Measurements from ENCODE around the gene ZEB2. TPM values are rescaled to one million over a fixed set of nuclear protein-coding genes. Genes with fewer than 3 reads are reported as not detected.

The ZEB2 gene
- total and polyA plus RNA-seq, 2 of the 8 experiments (the other 6 are each of a cell fraction or from before 2014, with no cell fraction given) = 0.38 TPM; not detected in 1

- Histone ChIP-seq H3K23ac (ENCODE audit: insufficient read length) (no peak overlapping the region), H4K91ac (replicated peaks; ENCODE audit: insufficient read length, low read length) (no peak overlapping the region), H3K79me1 (ENCODE audit: low read depth, low read length) (no peaks in the 10 kb centered on the region), H2BK12ac (ENCODE audit: low read depth, low read length) (no peak overlapping the region), H3K4me2 (ENCODE audit: insufficient read depth in 1 of 2, low read depth in 2 of 2, low read length in 2 of 2) (no peak overlapping the region), H3K9ac (replicated peaks in 1 of 4; ENCODE audit: extremely low read depth in 1 of 4, low read depth in 3 of 4, low read length in 3 of 4) (no peak overlapping the region), H3K27me3 (replicated peaks in 1 of 4; ENCODE audit: control insufficient read depth in 3 of 4, extremely low read depth in 1 of 4, insufficient read depth in 3 of 4, low read length in 3 of 4) (peaks cover 0 to 2% (median 0%) of the 10 kb centered on the region in 4 experiments; a peak in 3 of 7 replicates), H4K8ac (ENCODE audit: extremely low read depth, insufficient read depth, low read length) (no peak overlapping the region), H2BK120ac (replicated peaks; ENCODE audit: low read depth, low read length) (no peak overlapping the region), H3K9me3 (ENCODE audit: insufficient read depth in 2 of 2, low read depth in 1 of 2, low read length in 1 of 2) (no peaks in the 10 kb centered on the region), H3K4me1 (replicated peaks in 1 of 4; ENCODE audit: control insufficient read depth in 3 of 4, insufficient read depth in 4 of 4, low read length in 3 of 4) (peaks cover 1 to 7% (median 5%) of the 10 kb centered on the region in 4 experiments; a peak in 5 of 7 replicates), H3K36me3 (ENCODE audit: control insufficient read depth in 2 of 4, insufficient read depth in 4 of 4, low read length in 3 of 4) (no peaks in the 10 kb centered on the region), H3K56ac (replicated peaks; ENCODE audit: insufficient read length, low read depth, low read length) (no peak overlapping the region), H2BK5ac (ENCODE audit: low read depth, low read length) (no peak overlapping the region), H2BK15ac (ENCODE audit: low read length) (no peak overlapping the region), H2AK5ac (ENCODE audit: low read depth, low read length) (no peak overlapping the region), H3K79me2 (ENCODE audit: control insufficient read depth in 1 of 2, insufficient read depth in 2 of 2, low read length in 2 of 2) (no peaks in the 10 kb centered on the region), H3K14ac (ENCODE audit: insufficient read length) (no peak overlapping the region), H3K27ac (ENCODE audit: low read depth, low read length) (no peak overlapping the region), H3K23me2 (ENCODE audit: low read depth, low read length) (no peaks in the 10 kb centered on the region), H4K5ac (ENCODE audit: insufficient read length, low read depth, low read length) (no peak overlapping the region), H2BK20ac (ENCODE audit: low read length) (no peak overlapping the region), H4K20me1 (replicated peaks in 1 of 2; ENCODE audit: control insufficient read depth in 1 of 2, insufficient read depth in 2 of 2, low read length in 2 of 2) (no peaks in the 10 kb centered on the region), H3K18ac (ENCODE audit: extremely low read depth, low read length) (no peak overlapping the region), H3K4ac (replicated peaks; ENCODE audit: insufficient read length, low read depth, low read length) (no peak overlapping the region), H3K4me3 (ENCODE audit: extremely low read depth in 1 of 4, insufficient read depth in 2 of 4, low read depth in 3 of 4, low read length in 4 of 4) (no peak overlapping the region), H2AFZ (ENCODE audit: low read length) (no peak overlapping the region)
- POLR2A ChIA-PET (ENCODE audit: partially characterized antibody) = no interaction called here
- FAIRE-seq (no peak), DNase-seq (ENCODE audit: low read depth in 1 of 2, low spot score in 2 of 2) (no peak)
- CTCF ChIA-PET (ENCODE audit: partially characterized antibody) = interaction anchor here (0.6 to 1.5 kb wide), 2 partner anchors 106 to 181 kb away, joined by 3 to 4 read pairs; no protein-coding TSS in a partner anchor
- TF ChIP-seq CHD2 (IDR thresholded peaks at IDR 0.05; ENCODE audit: low read length) (no peak), SIRT6 (IDR thresholded peaks at IDR 0.05; ENCODE audit: low read length) (no peak), CTBP2 (IDR thresholded peaks at IDR 0.05; ENCODE audit: borderline replicate concordance, insufficient read depth, insufficient read length, low read length) (no peak), E2F6 (IDR thresholded peaks at IDR 0.05) (no peak)
- WGBS, 2 experiments (ENCODE audit: extremely low coverage in 1 of 2, insufficient coverage in 1 of 2, insufficient read length in 1 of 2, insufficient replicate concordance in 2 of 2, low coverage in 1 of 2, low lambda C conversion rate in 2 of 2, missing lambda C conversion rate in 1 of 2) = 100% methylated on average over 1 of the region's 1 CpG; no CpG with 5 or more reads in 1 of the 2 experiments
Measured at GRCh38 chr2:144343145-144343544, 176.8 kb downstream of the ZEB2 start.
